HAP-1 (cell line): ENCODE data around the gene USP53.
"Not testable (repeated sequence)": the region's sequence is repeated elsewhere in the genome, so short reads cannot be mapped to it uniquely, and the experiment has no call there.

Source experiments
- DNase-seq, 2 experiments: peaks; one replicate each; pipeline ENCODE4 v3.0.0-alpha.2; 2016 to 2020; ENCODE audit warnings: low spot score in 2 of 2
- H3K27me3 ChIP-seq: fragments of 250-450 bp; sonication (Bioruptor Pico); 2 replicates; pipeline ENCODE4 v1.5.1; 2020; ENCODE audit warnings: low read depth, mild to moderate bottlenecking, moderate library complexity
- H3K36me3 ChIP-seq: fragments of 250-450 bp; sonication (Bioruptor Pico); replicated peaks from 2 replicates; pipeline ENCODE4 v1.5.1; 2020; ENCODE audit warnings: mild to moderate bottlenecking
- H3K4me1 ChIP-seq: fragments of 250-450 bp; sonication (Bioruptor Pico); 2 replicates; pipeline ENCODE4 v1.5.1; 2020; ENCODE audit warnings: mild to moderate bottlenecking
- H3K4me3 ChIP-seq: fragments of 250-450 bp; sonication (Bioruptor Pico); 2 replicates; pipeline ENCODE4 v1.5.1; 2020; ENCODE audit warnings: mild to moderate bottlenecking, moderate library complexity
- H3K9me3 ChIP-seq: fragments of 250-450 bp; sonication (Bioruptor Pico); 2 replicates; pipeline ENCODE4 v1.5.1; 2020; ENCODE audit warnings: mild to moderate bottlenecking, moderate library complexity
- in situ Hi-C: fragments of 300-500 bp; cut with MboI; formaldehyde crosslinking; loops from 3 replicates; pipeline ENCODE4 v1.14.3; 2020; ENCODE audit warnings: low sequenced_read_pairs, inconsistent platforms, mixed read lengths

USP53 gene

DNA sequence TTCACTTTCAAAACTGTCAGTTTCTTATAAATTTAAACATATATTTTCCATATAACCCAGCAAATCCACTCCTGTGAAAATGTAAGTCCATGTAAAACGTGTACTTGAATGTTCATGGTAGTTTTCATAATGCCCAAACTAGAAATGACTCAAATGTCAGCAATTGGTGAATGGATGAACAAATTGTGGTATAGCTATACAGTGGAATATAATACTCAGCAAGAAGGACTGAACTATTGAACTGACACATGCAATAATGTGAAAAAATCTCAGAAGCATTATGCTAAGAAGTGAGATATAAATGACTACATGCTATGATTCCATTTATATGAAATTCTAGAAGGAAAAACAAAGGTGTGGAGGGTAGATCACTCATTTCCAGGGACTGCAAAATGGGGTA lies 52.2 kb downstream of the USP53 start:
- Histone ChIP-seq H3K36me3 (0 out of 2 replicates have a peak, but pooled peaks cover 5% of the 10 kb centered on the region), H3K4me3 (no peak overlapping the region), H3K4me1 (no peaks in the 10 kb centered on the region), H3K27me3 (no peaks in the 10 kb centered on the region), H3K9me3 (no peaks in the 10 kb centered on the region)
- in situ Hi-C loops, result no loop called here
- DNase-seq, result no peak

GRCh38 chr4:119266153-119266552 lies 53.6 kb downstream of the USP53 start:
- in situ Hi-C loops, result no loop called here
- Histone ChIP-seq H3K4me3 (no peak overlapping the region), H3K9me3 (no peaks in the 10 kb centered on the region), H3K36me3 (0 out of 2 replicates have a peak, but pooled peaks cover 5% of the 10 kb centered on the region), H3K27me3 (no peaks in the 10 kb centered on the region), H3K4me1 (no peaks in the 10 kb centered on the region)
- DNase-seq, result no peak

- no peaks in the 10 kb centered on the region for H3K4me1 ChIP-seq
- H3K36me3 ChIP-seq, result peaks cover 7% of the 10 kb centered on the region; the same call in 1 of the 2 replicates
Observed at GRCh38 chr4:119268466-119268865, 56.0 kb downstream of the USP53 start.

DNA sequence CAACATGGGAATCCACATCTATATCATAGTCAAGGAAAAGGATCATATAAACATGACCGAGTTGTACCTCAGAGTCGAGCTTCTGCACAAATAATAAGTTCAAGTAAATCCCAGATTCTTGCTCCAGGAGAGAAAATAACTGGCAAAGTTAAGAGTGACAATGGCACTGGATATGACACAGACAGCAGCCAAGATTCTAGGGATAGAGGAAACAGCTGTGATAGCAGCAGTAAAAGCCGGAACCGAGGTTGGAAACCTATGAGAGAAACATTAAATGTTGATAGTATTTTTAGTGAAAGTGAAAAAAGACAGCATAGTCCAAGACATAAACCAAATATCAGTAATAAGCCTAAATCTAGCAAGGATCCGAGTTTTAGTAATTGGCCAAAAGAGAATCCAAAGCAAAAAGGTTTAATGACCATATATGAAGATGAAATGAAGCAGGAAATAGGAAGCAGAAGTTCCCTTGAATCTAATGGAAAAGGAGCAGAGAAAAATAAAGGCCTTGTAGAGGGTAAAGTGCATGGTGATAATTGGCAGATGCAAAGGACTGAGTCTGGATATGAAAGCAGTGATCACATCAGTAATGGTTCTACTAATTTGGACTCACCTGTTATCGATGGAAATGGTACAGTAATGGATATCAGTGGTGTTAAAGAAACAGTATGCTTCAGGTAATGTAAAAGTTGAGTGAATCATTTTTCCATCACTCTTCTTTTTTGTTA lies 59.0 kb downstream of the USP53 start:
- H3K4me1 ChIP-seq, result no peaks in the 10 kb centered on the region
- H3K36me3 ChIP-seq, result peaks cover 7% of the 10 kb centered on the region; the same call in 1 of the 2 replicates
- no peaks in the 10 kb centered on the region for H3K9me3 ChIP-seq
- no peak for DNase-seq
- H3K4me3 ChIP-seq, result no peak overlapping the region
- in situ Hi-C loops, result no loop called here
- no peaks in the 10 kb centered on the region for H3K27me3 ChIP-seq

More at GRCh38 chr4:119268466-119268865, 56.0 kb downstream of the USP53 start:
- Histone ChIP-seq H3K4me3 (no peak overlapping the region), H3K27me3 (no peaks in the 10 kb centered on the region), H3K9me3 (no peaks in the 10 kb centered on the region)
- in situ Hi-C loops, result no loop called here
- DNase-seq, result no peak

DNA sequence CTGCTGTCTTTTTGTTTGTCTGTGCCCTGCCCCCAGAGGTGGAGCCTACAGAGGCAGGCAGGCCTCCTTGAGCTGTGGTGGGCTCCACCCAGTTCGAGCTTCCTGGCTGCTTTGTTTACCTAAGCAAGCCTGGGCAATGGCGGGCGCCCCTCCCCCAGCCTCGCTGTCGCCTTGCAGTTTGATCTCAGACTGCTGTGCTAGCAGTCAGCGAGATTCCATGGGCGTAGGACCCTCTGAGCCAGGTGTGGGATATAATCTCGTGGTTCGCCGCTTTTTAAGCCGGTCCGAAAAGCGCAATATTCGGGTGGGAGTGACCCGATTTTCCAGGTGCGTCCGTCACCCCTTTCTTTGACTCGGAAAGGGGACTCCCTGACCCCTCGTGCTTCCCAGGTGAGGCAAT lies 67.0 kb downstream of the USP53 start:
- H3K4me1 ChIP-seq, H3K4me3 ChIP-seq, DNase-seq, in situ Hi-C loops, H3K36me3 ChIP-seq, H3K9me3 ChIP-seq, H3K27me3 ChIP-seq: not testable (repeated sequence)

DNA sequence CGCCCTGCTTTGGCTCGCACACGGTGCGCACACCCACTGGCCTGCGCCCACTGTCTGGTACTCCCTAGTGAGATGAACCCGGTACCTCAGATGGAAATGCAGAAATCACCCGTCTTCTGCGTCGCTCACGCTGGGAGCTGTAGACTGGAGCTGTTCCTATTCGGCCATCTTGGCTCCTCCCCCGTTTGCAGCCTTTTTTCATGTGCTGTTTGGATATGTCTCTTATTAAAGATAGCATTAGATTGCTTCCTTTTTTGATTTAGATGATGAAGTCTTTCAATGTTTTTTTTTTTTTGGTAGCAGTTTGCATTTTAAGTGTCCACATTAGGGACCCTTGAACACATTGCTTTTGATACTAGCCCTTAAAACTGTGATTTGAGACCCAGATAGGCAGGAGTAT lies 67.4 kb downstream of the USP53 start:
- H3K4me3 ChIP-seq, H3K9me3 ChIP-seq, H3K27me3 ChIP-seq, in situ Hi-C loops, DNase-seq, H3K36me3 ChIP-seq, H3K4me1 ChIP-seq: not testable (repeated sequence)

- no peaks in the 10 kb centered on the region for H3K4me1 ChIP-seq
- in situ Hi-C loops, result no loop called here
- DNase-seq, result no peak
Observed at GRCh38 chr4:119281393-119281792, 68.9 kb downstream of the USP53 start.

GRCh38 chr4:119284876-119285780 lies 72.6 kb downstream of the USP53 start:
- no peaks in the 10 kb centered on the region for H3K4me1 ChIP-seq
- no peak overlapping the region for H3K4me3 ChIP-seq
- DNase-seq, result no peak
- H3K36me3 ChIP-seq, result no peaks in the 10 kb centered on the region
- in situ Hi-C loops, result no loop called here
- no peaks in the 10 kb centered on the region for H3K9me3 ChIP-seq
- no peaks in the 10 kb centered on the region for H3K27me3 ChIP-seq

More at GRCh38 chr4:119281393-119281792, 68.9 kb downstream of the USP53 start:
- H3K4me3 ChIP-seq, result no peak overlapping the region
- H3K27me3 ChIP-seq, result no peaks in the 10 kb centered on the region
- no peaks in the 10 kb centered on the region for H3K9me3 ChIP-seq
- H3K36me3 ChIP-seq, result no peaks in the 10 kb centered on the region

GRCh38 chr4:119286377-119287002 lies 74.0 kb downstream of the USP53 start:
- Histone ChIP-seq H3K36me3 (no peaks in the 10 kb centered on the region), H3K9me3 (no peaks in the 10 kb centered on the region), H3K4me1 (no peaks in the 10 kb centered on the region), H3K4me3 (no peak overlapping the region), H3K27me3 (no peaks in the 10 kb centered on the region)
- peak; percentile 23 to 51 for DNase-seq
- in situ Hi-C loops, result no loop called here

GRCh38 chr4:119289313-119289712 lies 76.8 kb downstream of the USP53 start:
- no peak overlapping the region for H3K4me3 ChIP-seq
- H3K36me3 ChIP-seq, result 0 out of 2 replicates have a peak, but pooled peaks cover 2% of the 10 kb centered on the region
- no peaks in the 10 kb centered on the region for H3K27me3 ChIP-seq
- H3K4me1 ChIP-seq, result no peaks in the 10 kb centered on the region
- no peak for DNase-seq
- no peaks in the 10 kb centered on the region for H3K9me3 ChIP-seq
- in situ Hi-C loops, result no loop called here

- Histone ChIP-seq H3K36me3 (peaks cover 3% of the 10 kb centered on the region), H3K27me3 (no peaks in the 10 kb centered on the region), H3K9me3 (no peaks in the 10 kb centered on the region), H3K4me3 (no peak overlapping the region), H3K4me1 (no peaks in the 10 kb centered on the region)
- DNase-seq, result no peak
- in situ Hi-C loops, result no loop called here
Observed at GRCh38 chr4:119290598-119290997, 78.1 kb downstream of the USP53 start.

DNA sequence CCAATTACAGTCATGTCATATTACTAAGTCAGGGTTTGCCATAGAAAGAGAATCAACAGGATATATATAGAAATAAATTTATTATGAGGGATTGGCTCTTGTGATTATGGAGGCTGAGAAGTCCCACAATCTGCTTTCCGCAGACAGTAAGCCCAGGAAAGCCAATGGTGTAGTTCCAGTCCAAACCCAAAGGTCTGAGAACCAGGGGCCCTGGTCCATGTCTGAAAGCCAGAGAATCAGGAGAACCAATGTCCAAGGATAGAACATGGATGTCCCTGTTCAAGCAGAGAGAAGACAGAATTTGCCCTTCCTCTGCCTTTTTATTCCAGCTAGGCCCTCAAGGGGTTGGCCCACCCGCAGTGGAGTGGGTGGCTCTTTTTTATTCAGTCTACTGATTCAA lies 83.8 kb downstream of the USP53 start:
- H3K36me3 ChIP-seq, result peaks cover 25% of the 10 kb centered on the region
- in situ Hi-C loops, result no loop called here
- peaks cover 9% of the 10 kb centered on the region for H3K4me1 ChIP-seq
- no peaks in the 10 kb centered on the region for H3K27me3 ChIP-seq
- DNase-seq, result no peak
- H3K9me3 ChIP-seq, result no peaks in the 10 kb centered on the region
- no peak overlapping the region for H3K4me3 ChIP-seq

- Histone ChIP-seq H3K36me3 (peaks cover 25% of the 10 kb centered on the region), H3K4me3 (no peak overlapping the region), H3K9me3 (no peaks in the 10 kb centered on the region), H3K27me3 (no peaks in the 10 kb centered on the region), H3K4me1 (peaks cover 11% of the 10 kb centered on the region)
- in situ Hi-C loops, result no loop called here
- no peak for DNase-seq
Observed at GRCh38 chr4:119297795-119298194, 85.3 kb downstream of the USP53 start.

DNA sequence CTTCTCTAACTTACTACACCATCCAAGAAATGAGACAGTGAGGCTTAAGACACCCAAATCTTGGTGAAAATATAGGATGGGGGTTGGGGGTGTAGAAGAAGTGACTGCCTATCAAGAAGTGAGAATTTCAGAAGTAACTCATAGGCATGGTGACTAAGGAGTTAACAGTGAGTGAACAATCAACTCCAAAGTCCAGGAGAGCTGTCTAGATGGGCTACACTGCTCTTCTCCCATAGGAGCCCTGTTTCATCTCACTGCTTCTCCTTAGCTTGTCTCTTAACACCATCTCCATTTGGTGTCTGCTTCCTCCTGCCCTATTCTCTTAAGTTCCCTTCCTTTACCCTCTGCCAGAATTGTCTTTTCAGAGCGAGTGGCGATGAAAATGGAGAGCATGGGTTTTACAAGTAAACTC lies 86.8 kb downstream of the USP53 start:
- Histone ChIP-seq H3K4me3 (peak overlapping the region; percentile 70), H3K36me3 (peaks cover 22% of the 10 kb centered on the region), H3K27me3 (no peaks in the 10 kb centered on the region), H3K4me1 (peaks cover 11% of the 10 kb centered on the region), H3K9me3 (no peaks in the 10 kb centered on the region)
- DNase-seq, result no peak
- in situ Hi-C loops, result no loop called here
